Effector memory CD8-positive, alpha-beta T cell (primary cell): Measurements from ENCODE around the gene RAB3B.
"Not testable (repeated sequence)": the region's sequence is repeated elsewhere in the genome, so short reads cannot be mapped to it uniquely, and the experiment has no call there.

ENCODE experiments used
- ATAC-seq: fragments of 150-1000 bp; cut with Tn5 transposase; replicated peaks from 2 replicates; pipeline ENCODE4 v1.10.0; 2021; ENCODE audit warnings: mild to moderate bottlenecking, moderate library complexity
- DNase-seq, 3 experiments: peaks; one replicate each; pipeline ENCODE4 v3.0.0; 2021
- H3K27ac Mint-ChIP-seq, 2 donors: one replicate each; pipeline ENCODE4 v1.8.0; 2022; ENCODE audit warnings: mild to moderate bottlenecking in 2 of 2, mixed read lengths in 2 of 2, moderate library complexity in 2 of 2
- H3K27me3 Mint-ChIP-seq, 2 donors: one replicate each; pipeline ENCODE4 v1.8.0; 2022; ENCODE audit warnings: mixed read lengths in 2 of 2
- H3K36me3 Mint-ChIP-seq: one replicate; pipeline ENCODE4 v1.8.0; 2022; ENCODE audit warnings: mild to moderate bottlenecking, moderate library complexity, mixed read lengths; ENCODE audit not compliant: insufficient read depth
- H3K4me1 Mint-ChIP-seq, 2 donors: one replicate each; pipeline ENCODE4 v1.8.0; 2022; ENCODE audit warnings: low read depth in 2 of 2, mixed read lengths in 2 of 2
- H3K4me3 Mint-ChIP-seq, 2 donors: one replicate each; pipeline ENCODE4 v1.8.0; 2022; ENCODE audit warnings: mild to moderate bottlenecking in 2 of 2, mixed read lengths in 2 of 2, moderate library complexity in 2 of 2
- H3K9me3 Mint-ChIP-seq, 2 donors: one replicate each; pipeline ENCODE4 v1.8.0; 2022; ENCODE audit warnings: mixed read lengths in 2 of 2

The RAB3B gene

DNA sequence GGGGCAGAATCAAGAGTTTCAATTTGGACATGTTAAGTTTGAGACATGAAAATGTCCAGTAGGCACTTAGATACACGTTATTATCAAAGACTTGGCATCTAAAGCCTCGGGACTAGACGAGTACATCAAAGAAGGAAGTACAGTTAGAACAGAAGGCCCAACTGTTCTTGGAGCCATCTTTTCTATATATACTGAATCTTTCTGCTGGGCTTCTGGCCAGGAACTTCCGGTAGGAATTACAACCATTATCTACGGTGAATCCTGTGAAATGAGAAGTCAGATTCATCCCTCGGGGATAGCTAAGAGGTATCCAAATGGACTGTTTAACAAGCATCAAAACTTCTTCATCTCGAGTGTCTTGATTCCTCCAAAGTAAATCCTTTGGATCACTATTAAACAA, 77.6 kb downstream of the RAB3B start:
- peaks cover 43 to 50% of the 10 kb centered on the region in 2 donors for H3K27me3 Mint-ChIP-seq
- H3K4me3 Mint-ChIP-seq = no peak overlapping the region
- DNase-seq = no peak
- no peaks in the 10 kb centered on the region for H3K9me3 Mint-ChIP-seq
- H3K27ac Mint-ChIP-seq = no peak overlapping the region
- no peaks in the 10 kb centered on the region for H3K4me1 Mint-ChIP-seq
- H3K36me3 Mint-ChIP-seq = no peaks in the 10 kb centered on the region
- no peak for ATAC-seq

DNA sequence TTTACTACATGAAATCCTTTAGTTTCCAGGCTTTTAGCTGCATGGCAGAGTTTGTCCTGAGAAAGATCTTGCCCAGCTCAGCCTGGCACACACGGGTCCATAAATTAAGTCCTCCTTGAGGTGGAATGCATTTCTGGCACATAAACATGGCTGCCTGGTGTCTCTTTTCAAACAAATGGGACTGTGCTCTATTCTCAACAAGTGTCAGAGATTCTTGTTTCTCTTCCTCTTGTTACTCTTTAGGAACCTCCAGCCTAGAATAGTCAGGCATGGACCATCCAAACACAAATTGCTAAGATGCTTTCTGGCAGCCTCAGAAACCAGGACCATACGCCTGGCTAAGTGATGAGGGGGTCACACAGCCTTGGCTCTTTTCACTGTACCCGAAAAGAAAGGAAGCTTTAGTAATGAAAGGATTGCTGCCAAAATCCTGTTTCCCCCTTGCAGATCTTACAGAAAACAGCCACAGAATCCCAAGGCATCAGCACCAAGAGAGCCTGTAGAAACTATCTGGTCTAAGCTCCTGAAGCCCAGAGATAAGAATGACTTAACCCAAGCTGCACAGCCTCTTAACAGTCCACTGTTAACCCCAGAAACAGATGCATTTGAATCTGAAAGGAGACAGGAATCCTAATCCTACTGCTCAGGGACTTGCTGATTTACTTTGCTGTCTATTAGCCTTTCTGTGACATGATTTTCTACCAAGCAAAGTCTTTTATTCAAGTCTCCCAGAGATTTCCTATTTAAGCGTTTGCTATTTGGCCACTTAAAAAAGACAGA, 80.1 kb downstream of the RAB3B start:
- H3K9me3 Mint-ChIP-seq = no peaks in the 10 kb centered on the region
- ATAC-seq (no peak), DNase-seq (no peak)
- H3K27me3 Mint-ChIP-seq = peaks cover 29 to 48% of the 10 kb centered on the region in 2 donors
- peaks cover 3 to 4% of the 10 kb centered on the region in 2 donors for H3K4me1 Mint-ChIP-seq
- H3K4me3 Mint-ChIP-seq = no peak overlapping the region
- H3K36me3 Mint-ChIP-seq = no peaks in the 10 kb centered on the region
- H3K27ac Mint-ChIP-seq = no peak overlapping the region

DNA sequence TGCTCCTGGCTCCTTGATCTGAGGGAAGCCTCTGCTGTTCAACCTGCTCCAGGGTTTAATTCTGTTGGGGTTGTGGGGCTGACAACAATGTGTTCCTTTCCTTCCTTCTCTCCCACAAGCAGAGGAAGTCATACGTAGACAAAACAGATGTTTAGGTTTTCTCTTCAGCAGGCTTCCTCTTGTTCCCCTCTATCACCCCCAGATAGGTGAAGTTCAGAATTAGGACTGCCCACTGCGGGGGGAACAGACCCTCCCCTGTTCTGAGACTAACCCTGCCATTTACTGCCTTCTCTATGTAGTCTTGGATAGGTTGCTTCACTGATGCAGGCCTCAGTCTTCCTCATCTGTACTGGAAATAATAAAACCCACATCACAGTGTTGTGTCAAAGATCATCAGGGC, 82.0 kb downstream of the RAB3B start:
- no peak for DNase-seq
- Mint-ChIP-seq H3K4me1 (peaks cover 3 to 4% of the 10 kb centered on the region in 2 donors), H3K4me3 (no peak overlapping the region), H3K27me3 (peaks cover 35 to 38% of the 10 kb centered on the region in 2 donors), H3K27ac (no peak overlapping the region), H3K36me3 (no peaks in the 10 kb centered on the region), H3K9me3 (no peaks in the 10 kb centered on the region)
- no peak for ATAC-seq

GRCh38 chr1:51907079-51907702, 83.3 kb downstream of the RAB3B start:
- DNase-seq (no peak), ATAC-seq (no peak)
- Mint-ChIP-seq H3K27me3 (peaks cover 30 to 37% of the 10 kb centered on the region in 2 donors), H3K4me1 (peaks cover 3 to 4% of the 10 kb centered on the region in 2 donors), H3K27ac (peak overlapping the region; percentile 67 to 68), H3K36me3 (no peaks in the 10 kb centered on the region), H3K9me3 (no peaks in the 10 kb centered on the region), H3K4me3 (no peak overlapping the region)

GRCh38 chr1:51906306-51907078, 84.0 kb downstream of the RAB3B start:
- Mint-ChIP-seq H3K27me3 (peaks cover 23 to 37% of the 10 kb centered on the region in 2 donors), H3K36me3 (no peaks in the 10 kb centered on the region), H3K27ac (peak overlapping the region; percentile 67 to 68), H3K4me3 (no peak overlapping the region), H3K4me1 (peaks cover 3 to 4% of the 10 kb centered on the region in 2 donors), H3K9me3 (no peaks in the 10 kb centered on the region)
- no peak for DNase-seq
- ATAC-seq = no peak

DNA sequence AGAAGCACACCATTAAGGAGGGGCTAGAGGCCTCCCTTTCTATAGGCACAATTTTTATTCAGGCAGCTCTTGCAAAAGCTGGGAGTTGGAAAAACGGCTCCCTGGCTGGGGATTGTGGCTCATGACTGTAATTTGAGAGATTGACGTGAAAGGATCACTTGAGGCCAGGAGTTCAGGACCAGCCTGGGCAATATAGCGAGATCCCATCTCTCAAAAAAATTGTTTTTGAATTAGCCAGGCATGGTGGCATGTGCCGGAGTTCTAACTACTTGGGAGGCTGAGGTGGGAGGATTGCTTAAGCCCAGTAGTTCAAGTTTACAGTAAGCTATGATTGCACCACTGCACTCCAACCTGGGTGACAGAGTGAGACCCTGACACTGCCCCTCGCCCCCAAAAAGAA, 88.0 kb downstream of the RAB3B start:
- H3K36me3 Mint-ChIP-seq = no peaks in the 10 kb centered on the region
- ATAC-seq = no peak
- H3K27me3 Mint-ChIP-seq = peaks cover 41 to 55% of the 10 kb centered on the region in 2 donors
- no peak overlapping the region for H3K27ac Mint-ChIP-seq
- peaks cover 3 to 4% of the 10 kb centered on the region in 2 donors for H3K4me1 Mint-ChIP-seq
- DNase-seq = no peak
- no peaks in the 10 kb centered on the region for H3K9me3 Mint-ChIP-seq
- no peak overlapping the region for H3K4me3 Mint-ChIP-seq

GRCh38 chr1:51901151-51901550, 89.3 kb downstream of the RAB3B start:
- DNase-seq (no peak), ATAC-seq (no peak)
- no peaks in the 10 kb centered on the region for H3K9me3 Mint-ChIP-seq
- no peaks in the 10 kb centered on the region for H3K36me3 Mint-ChIP-seq
- H3K4me1 Mint-ChIP-seq = no peaks in the 10 kb centered on the region
- H3K4me3 Mint-ChIP-seq = no peak overlapping the region
- peaks cover 44 to 67% of the 10 kb centered on the region in 2 donors for H3K27me3 Mint-ChIP-seq
- H3K27ac Mint-ChIP-seq = no peak overlapping the region

- Mint-ChIP-seq H3K9me3 (no peaks in the 10 kb centered on the region), H3K4me1 (no peaks in the 10 kb centered on the region), H3K27me3 (peaks cover 59 to 87% of the 10 kb centered on the region in 2 donors), H3K4me3 (no peak overlapping the region), H3K27ac (no peak overlapping the region), H3K36me3 (peaks cover 2% of the 10 kb centered on the region)
- DNase-seq (no peak), ATAC-seq (no peak)
Measured at GRCh38 chr1:51899022-51899421, 91.5 kb downstream of the RAB3B start.

DNA sequence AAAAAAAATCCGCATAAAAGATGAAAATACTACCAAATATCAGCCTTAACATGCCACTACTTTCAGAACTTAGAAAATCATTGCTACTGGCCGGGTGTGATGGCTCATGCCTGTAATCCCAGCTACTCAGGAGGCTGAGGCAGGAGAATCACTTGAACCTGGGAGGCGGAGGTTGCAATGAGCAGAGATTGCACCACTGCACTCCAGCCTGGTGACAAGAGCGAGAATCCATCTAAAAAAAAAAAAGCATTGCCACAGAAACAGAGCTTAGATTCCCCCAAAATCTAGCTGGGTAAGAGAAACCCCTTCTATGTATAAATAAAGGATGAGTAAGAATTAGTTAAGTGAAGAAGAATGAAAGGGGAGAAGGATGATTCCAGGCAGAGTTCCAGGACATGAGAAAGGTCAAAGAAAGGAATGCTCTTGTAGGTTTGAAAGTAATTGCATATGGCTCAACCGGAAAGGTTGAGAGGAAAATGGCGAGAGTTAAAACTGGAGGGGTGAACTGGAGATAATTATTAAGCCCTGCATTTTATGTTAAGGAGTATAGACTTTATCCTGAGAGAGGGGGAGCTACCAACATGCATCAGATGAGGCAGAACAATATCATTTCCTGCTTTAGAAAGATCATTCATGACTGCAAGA, 92.3 kb downstream of the RAB3B start:
- no peak for DNase-seq
- Mint-ChIP-seq H3K27ac (no peak overlapping the region), H3K36me3 (peaks cover 2% of the 10 kb centered on the region), H3K4me3 (no peak overlapping the region), H3K4me1 (no peaks in the 10 kb centered on the region), H3K9me3 (no peaks in the 10 kb centered on the region), H3K27me3 (peaks cover 67 to 87% of the 10 kb centered on the region in 2 donors)
- no peak for ATAC-seq

GRCh38 chr1:51897699-51898031, 92.8 kb downstream of the RAB3B start:
- DNase-seq (no peak), ATAC-seq (no peak)
- Mint-ChIP-seq H3K27me3 (peaks cover 73 to 87% of the 10 kb centered on the region in 2 donors), H3K27ac (no peak overlapping the region), H3K36me3 (peaks cover 2% of the 10 kb centered on the region), H3K4me3 (no peak overlapping the region), H3K4me1 (no peaks in the 10 kb centered on the region), H3K9me3 (no peaks in the 10 kb centered on the region)

- H3K9me3 Mint-ChIP-seq, ATAC-seq, H3K4me3 Mint-ChIP-seq, DNase-seq, H3K36me3 Mint-ChIP-seq, H3K4me1 Mint-ChIP-seq, H3K27ac Mint-ChIP-seq: not testable (repeated sequence)
- peaks cover 82 to 94% of the 10 kb centered on the region in 2 donors for H3K27me3 Mint-ChIP-seq
Measured at GRCh38 chr1:51894748-51895147, 95.8 kb downstream of the RAB3B start.

GRCh38 chr1:51878616-51879336, 111.7 kb downstream of the RAB3B start, which contains the start of gene NRDC:
Gene NRDC, minus strand, starts transcription at chr1:51878727. Its CDS starts 112 bp downstream, at chr1:51878615.
- no peak within 1 kb of the TSS for H3K4me3 Mint-ChIP-seq
- DNase-seq (peak; percentile 98 to 100 (median 99)), ATAC-seq (peak; percentile 91)
- no peak within 1 kb of the TSS for H3K27ac Mint-ChIP-seq
- no peaks in the 10 kb centered on the region for H3K9me3 Mint-ChIP-seq
- H3K4me1 Mint-ChIP-seq = peaks cover 16 to 20% of the 10 kb centered on the region in 2 donors
- H3K36me3 Mint-ChIP-seq = peaks cover 5% of the 10 kb centered on the region
- peaks cover 12 to 20% of the 10 kb centered on the region in 2 donors for H3K27me3 Mint-ChIP-seq

DNA sequence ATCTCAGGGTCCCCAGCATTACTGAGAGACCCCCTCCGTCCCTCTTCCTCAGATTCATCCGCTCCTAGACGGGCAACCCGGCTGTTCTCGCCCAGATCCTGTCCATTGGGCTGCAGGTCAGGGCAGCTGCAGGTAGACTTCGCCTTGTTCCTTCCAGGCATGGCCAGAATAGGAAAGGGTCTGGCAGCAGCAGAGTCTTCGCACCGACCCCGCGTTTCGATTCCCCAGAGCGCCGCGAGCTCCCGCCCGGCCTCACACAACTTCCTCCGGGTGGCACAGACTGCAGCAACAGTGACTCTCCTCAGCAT, 112.2 kb downstream of the RAB3B start:
- Mint-ChIP-seq H3K4me1 (peaks cover 16 to 20% of the 10 kb centered on the region in 2 donors), H3K36me3 (peaks cover 9% of the 10 kb centered on the region), H3K9me3 (no peaks in the 10 kb centered on the region), H3K27me3 (peaks cover 9 to 15% of the 10 kb centered on the region in 2 donors), H3K27ac (no peak overlapping the region), H3K4me3 (no peak overlapping the region)
- DNase-seq (no peak), ATAC-seq (no peak)
